ENCODE data around the gene WBP2NL.
A peak's percentile ranks its signal among the peaks of the same experiment; 100 is the strongest.
"Not testable (repeated sequence)": the region's sequence is repeated elsewhere in the genome, so short reads cannot be mapped to it uniquely, and the experiment has no call there.

WBP2NL gene

GRCh38 chr22:42068291-42068690 lies 69.7 kb downstream of the WBP2NL start:
- DNase-seq (ENCODE audit: low read depth): no peak
- TF ChIP-seq, protein P1, sequence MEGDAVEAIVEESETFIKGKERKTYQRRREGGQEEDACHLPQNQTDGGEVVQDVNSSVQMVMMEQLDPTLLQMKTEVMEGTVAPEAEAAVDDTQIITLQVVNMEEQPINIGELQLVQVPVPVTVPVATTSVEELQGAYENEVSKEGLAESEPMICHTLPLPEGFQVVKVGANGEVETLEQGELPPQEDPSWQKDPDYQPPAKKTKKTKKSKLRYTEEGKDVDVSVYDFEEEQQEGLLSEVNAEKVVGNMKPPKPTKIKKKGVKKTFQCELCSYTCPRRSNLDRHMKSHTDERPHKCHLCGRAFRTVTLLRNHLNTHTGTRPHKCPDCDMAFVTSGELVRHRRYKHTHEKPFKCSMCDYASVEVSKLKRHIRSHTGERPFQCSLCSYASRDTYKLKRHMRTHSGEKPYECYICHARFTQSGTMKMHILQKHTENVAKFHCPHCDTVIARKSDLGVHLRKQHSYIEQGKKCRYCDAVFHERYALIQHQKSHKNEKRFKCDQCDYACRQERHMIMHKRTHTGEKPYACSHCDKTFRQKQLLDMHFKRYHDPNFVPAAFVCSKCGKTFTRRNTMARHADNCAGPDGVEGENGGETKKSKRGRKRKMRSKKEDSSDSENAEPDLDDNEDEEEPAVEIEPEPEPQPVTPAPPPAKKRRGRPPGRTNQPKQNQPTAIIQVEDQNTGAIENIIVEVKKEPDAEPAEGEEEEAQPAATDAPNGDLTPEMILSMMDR (IDR thresholded peaks at IDR 0.05; ENCODE audit: low read depth, low read length, missing control alignments): no peak
- in situ Hi-C loops (cut with HindIII; ENCODE audit: low sequenced_read_pairs): no loop called here

GRCh38 chr22:42069801-42070516 lies 71.4 kb downstream of the WBP2NL start:
- TF ChIP-seq, protein P1 (IDR thresholded peaks at IDR 0.05; ENCODE audit: low read depth, low read length, missing control alignments): no peak
- H3K4me3 ChIP-seq (ENCODE audit: low read depth, low read length): peak overlapping the region; percentile 52

More at GRCh38 chr22:42068291-42068690, 69.7 kb downstream of the WBP2NL start:
- no peak overlapping the region for H3K4me3 ChIP-seq (ENCODE audit: low read depth, low read length)

GRCh38 chr22:42070517-42071422 lies 72.2 kb downstream of the WBP2NL start, which contains the start of gene NAGA:
Gene NAGA, minus strand, starts transcription at chr22:42070812. Its CDS starts 515 bp downstream, at chr22:42070297.
- DNase-seq (ENCODE audit: low read depth): peak; percentile 87
- H3K4me3 ChIP-seq (ENCODE audit: low read depth, low read length): peak within 1 kb of the TSS; percentile 52
- TF ChIP-seq, protein P1 (IDR thresholded peaks at IDR 0.05; ENCODE audit: low read depth, low read length, missing control alignments): no peak
- in situ Hi-C loops (cut with HindIII; ENCODE audit: low sequenced_read_pairs): no loop called here

More at GRCh38 chr22:42069801-42070516, 71.4 kb downstream of the WBP2NL start:
- DNase-seq (ENCODE audit: low read depth): no peak
- in situ Hi-C loops (cut with HindIII; ENCODE audit: low sequenced_read_pairs): no loop called here

DNA sequence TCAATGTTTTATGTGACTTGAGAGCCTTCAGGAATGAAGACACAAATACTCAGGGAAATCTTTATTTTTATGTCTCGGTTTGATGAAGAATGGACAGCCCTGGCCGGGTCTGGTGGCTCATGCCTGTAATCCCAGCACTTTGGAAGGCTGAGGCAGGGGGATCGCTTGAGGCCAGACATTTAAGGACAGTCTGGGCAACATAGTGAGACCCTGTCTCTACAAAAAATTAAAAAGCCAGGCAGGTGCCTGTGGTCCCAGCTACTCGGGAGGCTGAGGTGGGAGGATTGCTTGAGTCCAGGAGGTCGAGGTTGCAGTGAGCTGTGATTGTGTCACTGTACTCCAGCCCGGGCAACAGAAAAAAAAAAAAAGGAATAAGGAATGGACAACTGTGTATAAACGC lies 72.9 kb downstream of the WBP2NL start:
- peak overlapping the region; percentile 52 for H3K4me3 ChIP-seq (ENCODE audit: low read depth, low read length)

GRCh38 chr22:42072606-42073330 lies 74.2 kb downstream of the WBP2NL start:
- TF ChIP-seq, protein P1 (IDR thresholded peaks at IDR 0.05; ENCODE audit: low read depth, low read length, missing control alignments): no peak
- H3K4me3 ChIP-seq (ENCODE audit: low read depth, low read length): no peak overlapping the region
- in situ Hi-C loops (cut with HindIII; ENCODE audit: low sequenced_read_pairs): no loop called here
- no peak for DNase-seq (ENCODE audit: low read depth)

More for the DNA sequence above, 72.9 kb downstream of the WBP2NL start:
- DNase-seq (ENCODE audit: low read depth); in situ Hi-C loops (cut with HindIII; ENCODE audit: low sequenced_read_pairs): not testable (repeated sequence)

DNA sequence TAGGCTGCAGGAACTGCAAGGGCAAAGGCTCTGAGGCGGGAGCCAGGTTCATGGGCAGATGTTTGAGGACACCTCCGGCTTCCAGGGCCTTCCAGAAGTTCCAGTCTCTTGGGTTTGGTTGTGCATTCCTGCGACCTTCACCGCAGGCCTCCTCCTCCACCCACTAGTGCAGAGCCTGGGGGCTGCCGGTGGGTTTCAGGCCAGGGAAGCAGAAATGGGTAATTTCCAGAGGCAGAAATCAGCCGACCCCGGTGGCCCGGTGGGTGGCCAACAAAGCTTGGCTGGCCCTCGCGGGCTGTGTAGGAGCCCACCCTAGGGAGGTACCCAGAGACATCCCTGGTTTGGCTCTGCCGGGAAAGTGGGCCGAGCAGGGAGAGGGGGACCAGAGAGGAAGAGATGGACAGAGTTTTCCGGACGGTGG lies 75.0 kb downstream of the WBP2NL start:
- DNase-seq (ENCODE audit: low read depth): no peak
- in situ Hi-C loops (cut with HindIII; ENCODE audit: low sequenced_read_pairs): no loop called here
- TF ChIP-seq, protein P1 (IDR thresholded peaks at IDR 0.05; ENCODE audit: low read depth, low read length, missing control alignments): no peak
- H3K4me3 ChIP-seq (ENCODE audit: low read depth, low read length): peak overlapping the region; percentile 44

All from astrocyte of the cerebellum (primary cell).